Measurements from ENCODE around the gene AZU1. TPM values are rescaled to one million over a fixed set of nuclear protein-coding genes. Genes with fewer than 3 reads are reported as not detected.
"Not testable (repeated sequence)": the region's sequence is repeated elsewhere in the genome, so short reads cannot be mapped to it uniquely, and the experiment has no call there.

The AZU1 gene
- polyA plus RNA-seq, 3 donors, result 2.7 to 5.7 (median 4.3) TPM

- peaks cover 48% of the 10 kb centered on the region for H3K79me2 ChIP-seq (ENCODE audit: insufficient read depth, low read length)
- TF ChIP-seq CTCF (IDR thresholded peaks at IDR 0.05), result no peak
- no peaks in the 10 kb centered on the region for H3K36me3 ChIP-seq (replicated peaks in 1 of 2; ENCODE audit: control insufficient read depth in 1 of 2, insufficient read depth in 2 of 2, low read length in 2 of 2)
- peaks cover 5% of the 10 kb centered on the region for H4K20me1 ChIP-seq (ENCODE audit: insufficient read depth, low read length)
- H3K36me3 Mint-ChIP-seq, result peaks cover 0 to 8% of the 10 kb centered on the region in 2 donors
- H3K27ac ChIP-seq (ENCODE audit: low read depth in 1 of 2, low read length in 2 of 2), result no peak within 1 kb of the TSS
- H3K9ac ChIP-seq (ENCODE audit: insufficient read depth, low read length, poor library complexity, severe bottlenecking), result no peak within 1 kb of the TSS
- peak within 1 kb of the TSS; percentile 70 for H3K4me2 ChIP-seq (replicated peaks; ENCODE audit: extremely low read depth, low read length, poor library complexity, severe bottlenecking)
- H2AFZ ChIP-seq (ENCODE audit: insufficient read depth, low read depth, low read length, poor library complexity, severe bottlenecking), result no peak within 1 kb of the TSS
- H3K4me3 ChIP-seq (replicated peaks in 1 of 3; ENCODE audit: low read depth in 2 of 3, low read length in 3 of 3), result peak within 1 kb of the TSS in 1 of 3 experiments; percentile 51
- peak within 1 kb of the TSS in 1 of 2 donors; percentile 59 for H3K4me3 Mint-ChIP-seq
- peaks cover 41 to 53% (median 50%) of the 10 kb centered on the region in 3 donors for H3K27me3 Mint-ChIP-seq (ENCODE audit: low read depth in 3 of 3)
- no peaks in the 10 kb centered on the region for H3K9me3 ChIP-seq (replicated peaks in 1 of 2; ENCODE audit: control insufficient read depth in 1 of 2, insufficient read depth in 1 of 2, low read length in 2 of 2)
- peak; percentile 59 to 83 (median 80) for DNase-seq
- H3K27me3 ChIP-seq (ENCODE audit: control insufficient read depth in 2 of 2, insufficient read depth in 2 of 2, low read length in 2 of 2), result peaks cover 0 to 23% of the 10 kb centered on the region in 2 donors
- peaks cover 54 to 70% of the 10 kb centered on the region in 2 donors for H3K4me1 ChIP-seq (ENCODE audit: control insufficient read depth in 1 of 2, insufficient read depth in 2 of 2, low read length in 2 of 2)
- H3K4me1 Mint-ChIP-seq, result peaks cover 65% of the 10 kb centered on the region
- 10% methylated on average over 19 of the region's 24 CpGs for WGBS (ENCODE audit: insufficient coverage)
- H3K27ac Mint-ChIP-seq, result peak within 1 kb of the TSS in 3 of 7 donors; percentile 23 to 56 (median 46)
- peaks cover 0 to 17% (median 3%) of the 10 kb centered on the region in 7 donors for H3K9me3 Mint-ChIP-seq
- intact Hi-C loops (cut with micrococcal nuclease), result no loop called here
Measured at GRCh38 chr19:840519-841206, 13.0 kb downstream of the AZU1 start, which contains the start of gene PRTN3. Gene PRTN3, plus strand, starts transcription at chr19:840999. Its CDS starts 10 bp downstream, at chr19:841009.

GRCh38 chr19:842802-843179 is 15.2 kb downstream of the AZU1 start:
- H3K36me3 Mint-ChIP-seq; H4K20me1 ChIP-seq (ENCODE audit: insufficient read depth, low read length); H3K4me3 ChIP-seq (replicated peaks in 1 of 3; ENCODE audit: low read depth in 2 of 3, low read length in 3 of 3); H3K27ac Mint-ChIP-seq; H3K9me3 Mint-ChIP-seq; H3K27ac ChIP-seq (ENCODE audit: low read depth in 1 of 2, low read length in 2 of 2); H3K36me3 ChIP-seq (replicated peaks in 1 of 2; ENCODE audit: control insufficient read depth in 1 of 2, insufficient read depth in 2 of 2, low read length in 2 of 2); H2AFZ ChIP-seq (ENCODE audit: insufficient read depth, low read depth, low read length, poor library complexity, severe bottlenecking); H3K4me2 ChIP-seq (replicated peaks; ENCODE audit: extremely low read depth, low read length, poor library complexity, severe bottlenecking); H3K9me3 ChIP-seq (replicated peaks in 1 of 2; ENCODE audit: control insufficient read depth in 1 of 2, insufficient read depth in 1 of 2, low read length in 2 of 2); DNase-seq; intact Hi-C loops (cut with micrococcal nuclease); H3K9ac ChIP-seq (ENCODE audit: insufficient read depth, low read length, poor library complexity, severe bottlenecking): not testable (repeated sequence)
- Histone ChIP-seq H3K27me3 (ENCODE audit: control insufficient read depth in 2 of 2, insufficient read depth in 2 of 2, low read length in 2 of 2) (peaks cover 0 to 19% of the 10 kb centered on the region in 2 donors), H3K4me1 (ENCODE audit: control insufficient read depth in 1 of 2, insufficient read depth in 2 of 2, low read length in 2 of 2) (peaks cover 49 to 69% of the 10 kb centered on the region in 2 donors), H3K79me2 (ENCODE audit: insufficient read depth, low read length) (peaks cover 48% of the 10 kb centered on the region)
- Mint-ChIP-seq H3K4me1 (peaks cover 66% of the 10 kb centered on the region), H3K27me3 (ENCODE audit: low read depth in 3 of 3) (peaks cover 42 to 53% (median 44%) of the 10 kb centered on the region in 3 donors), H3K4me3 (peak overlapping the region; percentile 45 to 74)
- 64% methylated on average over 2 of the region's 7 CpGs for WGBS (ENCODE audit: insufficient coverage)
